Activated CD4-positive, CD25-positive, alpha-beta regulatory T cell treated with anti-CD3 and anti-CD28 coated beads, Interleukin-2, amount 50 U/mL, for 24 hours (primary cell): ENCODE data around the gene VAV2.

Experiments
- ATAC-seq, 2 donors: fragments of 150-1000 bp; cut with Tn5 transposase; one replicate each; pipeline ENCODE4 v1.10.0; 2021; ENCODE audit warnings: mild to moderate bottlenecking in 1 of 2, moderate library complexity in 1 of 2

The VAV2 gene

GRCh38 chr9:133888048-133888808, 103.9 kb downstream of the VAV2 start:
- no peak for ATAC-seq

GRCh38 chr9:133887540-133888047, 104.5 kb downstream of the VAV2 start:
- ATAC-seq: no peak

- peak in 1 of 2 donors; percentile 13 for ATAC-seq
These were observed 105.3 kb downstream of the VAV2 start for GRCh38 chr9:133886563-133887501.

- no peak for ATAC-seq
These were observed 107.0 kb downstream of the VAV2 start for GRCh38 chr9:133884907-133885744.

GRCh38 chr9:133882849-133883755, 109.0 kb downstream of the VAV2 start:
- no peak for ATAC-seq

GRCh38 chr9:133881671-133882381, 110.3 kb downstream of the VAV2 start:
- ATAC-seq: no peak

- ATAC-seq: no peak
These were observed 111.1 kb downstream of the VAV2 start for GRCh38 chr9:133880851-133881661.

GRCh38 chr9:133880136-133880535, 112.0 kb downstream of the VAV2 start:
- ATAC-seq: no peak

GRCh38 chr9:133879615-133880014, 112.5 kb downstream of the VAV2 start:
- ATAC-seq: no peak

- no peak for ATAC-seq
These were observed 113.7 kb downstream of the VAV2 start for GRCh38 chr9:133878402-133878801.

- no peak for ATAC-seq
These were observed 114.2 kb downstream of the VAV2 start for GRCh38 chr9:133877967-133878366.

- ATAC-seq: no peak
These were observed 114.8 kb downstream of the VAV2 start for GRCh38 chr9:133877327-133877726.

GRCh38 chr9:133876836-133877235, 115.3 kb downstream of the VAV2 start:
- no peak for ATAC-seq

- ATAC-seq: no peak
These were observed 116.0 kb downstream of the VAV2 start for GRCh38 chr9:133876144-133876543.

- ATAC-seq: no peak
These were observed 117.0 kb downstream of the VAV2 start for GRCh38 chr9:133875131-133875530.

- no peak for ATAC-seq
These were observed 117.5 kb downstream of the VAV2 start for GRCh38 chr9:133874659-133875058.

- no peak for ATAC-seq
These were observed 118.0 kb downstream of the VAV2 start for GRCh38 chr9:133874060-133874657.

- no peak for ATAC-seq
These were observed 118.6 kb downstream of the VAV2 start for GRCh38 chr9:133873461-133873891.

GRCh38 chr9:133873009-133873408, 119.1 kb downstream of the VAV2 start:
- ATAC-seq: no peak
